PC-9 (cell line): Measurements from ENCODE around the gene CELF2.

ENCODE experiments used
- EZH2 ChIP-seq: fragments of 200-600 bp; sonication (generic); IDR thresholded peaks from 2 replicates; pipeline ENCODE4 v1.8.0; 2017; ENCODE audit warnings: antibody characterized with exemption, low read depth
- TF ChIP-seq, protein P1 (sequence below): fragments of 200-600 bp; sonication (generic); conservative IDR thresholded peaks from 2 replicates; pipeline ENCODE4 v1.6.1; 2017; ENCODE audit warnings: mixed run types, antibody characterized with exemption, mild to moderate bottlenecking, moderate library complexity

DNA sequence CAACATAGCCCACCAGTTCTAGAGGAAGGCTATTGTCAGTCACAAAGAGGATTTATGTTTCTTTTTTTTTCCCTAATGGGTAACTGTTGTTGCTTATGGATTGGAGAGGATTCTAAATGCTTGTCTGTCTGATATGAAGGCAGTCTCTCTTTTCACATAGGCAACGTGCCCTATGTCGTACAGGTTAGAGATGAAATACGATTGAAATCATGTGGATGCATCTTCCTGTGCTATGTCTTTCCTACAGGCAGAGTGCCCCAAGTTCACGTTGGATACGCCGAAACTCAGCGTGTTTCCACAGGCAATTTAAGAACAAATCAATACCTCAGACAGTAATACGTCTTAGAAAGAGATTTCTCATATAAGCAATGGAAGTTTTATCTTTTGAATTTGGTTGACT is 93.8 kb downstream of the CELF2 start:
- TF ChIP-seq, protein P1, sequence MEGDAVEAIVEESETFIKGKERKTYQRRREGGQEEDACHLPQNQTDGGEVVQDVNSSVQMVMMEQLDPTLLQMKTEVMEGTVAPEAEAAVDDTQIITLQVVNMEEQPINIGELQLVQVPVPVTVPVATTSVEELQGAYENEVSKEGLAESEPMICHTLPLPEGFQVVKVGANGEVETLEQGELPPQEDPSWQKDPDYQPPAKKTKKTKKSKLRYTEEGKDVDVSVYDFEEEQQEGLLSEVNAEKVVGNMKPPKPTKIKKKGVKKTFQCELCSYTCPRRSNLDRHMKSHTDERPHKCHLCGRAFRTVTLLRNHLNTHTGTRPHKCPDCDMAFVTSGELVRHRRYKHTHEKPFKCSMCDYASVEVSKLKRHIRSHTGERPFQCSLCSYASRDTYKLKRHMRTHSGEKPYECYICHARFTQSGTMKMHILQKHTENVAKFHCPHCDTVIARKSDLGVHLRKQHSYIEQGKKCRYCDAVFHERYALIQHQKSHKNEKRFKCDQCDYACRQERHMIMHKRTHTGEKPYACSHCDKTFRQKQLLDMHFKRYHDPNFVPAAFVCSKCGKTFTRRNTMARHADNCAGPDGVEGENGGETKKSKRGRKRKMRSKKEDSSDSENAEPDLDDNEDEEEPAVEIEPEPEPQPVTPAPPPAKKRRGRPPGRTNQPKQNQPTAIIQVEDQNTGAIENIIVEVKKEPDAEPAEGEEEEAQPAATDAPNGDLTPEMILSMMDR, result no peak
- no peak for TF ChIP-seq EZH2
